GM12878 (cell line): ENCODE data around the gene WEE2. TPM values are rescaled to one million over a fixed set of nuclear protein-coding genes. Genes with fewer than 3 reads are reported as not detected.

Source experiments
- CHD1 ChIP-seq: IDR thresholded peaks from 2 replicates; pipeline ENCODE4 v1.6.1; 2012; ENCODE audit warnings: low read depth, low read length, improper control_type of control experiment
- CREM ChIP-seq: IDR thresholded peaks from 2 replicates; pipeline ENCODE4 v1.6.1; 2014; ENCODE audit warnings: antibody characterized with exemption, low read depth
- CTCF ChIP-seq, 3 experiments: IDR thresholded peaks in 2 of 3; conservative IDR thresholded peaks in 1 of 3; 2 replicates each; pipeline ENCODE4 v1.5.1; 2011; ENCODE audit warnings: low read depth in 3 of 3, low read length in 3 of 3, mild to moderate bottlenecking in 3 of 3, control low read depth in 2 of 3, moderate library complexity in 2 of 3, inconsistent platforms in 1 of 3, mixed read lengths in 1 of 3; ENCODE audit not compliant: control insufficient read depth in 2 of 3, insufficient read depth in 1 of 3; ENCODE audit errors: extremely low read depth in 1 of 3
- HDGF ChIP-seq: fragments of 450-650 bp; IDR thresholded peaks from 2 replicates; pipeline ENCODE4 v1.6.1; 2016; ENCODE audit warnings: antibody characterized with exemption
- IKZF1 ChIP-seq: fragments of 450-650 bp; conservative IDR thresholded peaks from 2 replicates; pipeline ENCODE4 v1.6.1; 2017; ENCODE audit warnings: antibody characterized with exemption, mild to moderate bottlenecking
- NFIC ChIP-seq: IDR thresholded peaks from 2 replicates; pipeline ENCODE4 v1.6.1; 2012; ENCODE audit warnings: low read depth, mild to moderate bottlenecking, inconsistent platforms, low read length, moderate library complexity
- NR2F1 ChIP-seq: fragments of 450-650 bp; conservative IDR thresholded peaks from 2 replicates; pipeline ENCODE4 v1.6.1; 2017; ENCODE audit warnings: mild to moderate bottlenecking
- PAX8 ChIP-seq: fragments of 450-650 bp; IDR thresholded peaks from 2 replicates; pipeline ENCODE4 v1.6.1; 2017; ENCODE audit warnings: mild to moderate bottlenecking, moderate library complexity
- POLR2A ChIP-seq: IDR thresholded peaks from 2 replicates; pipeline ENCODE4 v1.6.1; 2011; ENCODE audit warnings: low read depth, mild to moderate bottlenecking, low read length
- POLR2AphosphoS2 ChIP-seq: IDR thresholded peaks from 2 replicates; pipeline ENCODE4 v1.6.1; 2011; ENCODE audit warnings: low read depth, mild to moderate bottlenecking, low read length, improper control_type of control experiment, moderate library complexity
- RAD21 ChIP-seq: IDR thresholded peaks from 2 replicates; pipeline ENCODE4 v1.6.1; 2011; ENCODE audit warnings: mild to moderate bottlenecking, low read depth, low read length, moderate library complexity; ENCODE audit not compliant: insufficient read depth
- TAF1 ChIP-seq: IDR thresholded peaks from 2 replicates; pipeline ENCODE4 v1.6.1; 2011; ENCODE audit warnings: mild to moderate bottlenecking, low read depth, low read length, borderline replicate concordance
- TARDBP ChIP-seq: IDR thresholded peaks from 2 replicates; pipeline ENCODE4 v1.6.1; 2016; ENCODE audit warnings: borderline replicate concordance
- ZNF24 ChIP-seq: fragments of 450-650 bp; IDR thresholded peaks from 2 replicates; pipeline ENCODE4 v1.6.1; 2017; ENCODE audit warnings: antibody characterized with exemption, mild to moderate bottlenecking
- polyA plus RNA-seq, 11 experiments: library from polyadenylated mRNA; depleted of rRNA in 4 of 11; unstranded in 6 of 11; stranded (reverse) in 5 of 11; fragments of >200 nt; fragmentation: Nextera tagmentation in 4 of 11; fragmentation: Illumina TruSeq in 1 of 11; extraction: Ambion mirVana in 4 of 11; extraction: Trizol in 1 of 11; gene quantifications; 1 replicate in 1 of 11; 2 replicates in 10 of 11; pipeline versions ENCODE4 v1.2.1 to v1.2.3, GENCODE V29; 2011 to 2016; ENCODE audit warnings: inconsistent platforms in 2 of 11, missing spikeins in 2 of 11, low read depth in 1 of 11
- total RNA-seq, 4 experiments: library from RNA; depleted of rRNA in 3 of 4; stranded (reverse); fragments of >200 nt in 3 of 4; fragmentation: Illumina TruSeq in 1 of 4; extraction: Trizol in 1 of 4; gene quantifications; 2 replicates each; pipeline versions ENCODE4 v1.2.1 to v1.2.3, GENCODE V29; 2013 to 2021
- TF ChIP-seq, protein P1 (sequence below): fragments of 450-650 bp; IDR thresholded peaks from 2 replicates; pipeline ENCODE4 v1.6.1; 2017; ENCODE audit warnings: antibody characterized with exemption, mild to moderate bottlenecking, moderate library complexity
- TF ChIP-seq, protein P2 (sequence below): fragments of 450-650 bp; IDR thresholded peaks from 2 replicates; pipeline ENCODE4 v1.6.1; 2017; ENCODE audit warnings: borderline replicate concordance
- TF ChIP-seq, protein P3 (sequence below): IDR thresholded peaks from 2 replicates; pipeline ENCODE4 v1.6.1; 2011; ENCODE audit warnings: low read depth, mild to moderate bottlenecking, low read length, moderate library complexity, borderline replicate concordance; ENCODE audit errors: extremely low read depth
- TF ChIP-seq, protein P4 (sequence below): fragments of 450-650 bp; IDR thresholded peaks from 2 replicates; pipeline ENCODE4 v1.6.1; 2017; ENCODE audit warnings: mild to moderate bottlenecking, moderate library complexity
- TF ChIP-seq, protein P5 (sequence below): fragments of 150-350 bp; IDR thresholded peaks from 2 replicates; pipeline ENCODE4 v1.6.1; 2014; ENCODE audit warnings: mild to moderate bottlenecking, low read depth, low read length

WEE2 gene
- total and polyA plus RNA-seq, 10 of the 15 experiments (the other 5 are each of a cell fraction or from before 2014, with no cell fraction given), result 0.02 to 0.03 (median 0.03) TPM; not detected in 7

DNA sequence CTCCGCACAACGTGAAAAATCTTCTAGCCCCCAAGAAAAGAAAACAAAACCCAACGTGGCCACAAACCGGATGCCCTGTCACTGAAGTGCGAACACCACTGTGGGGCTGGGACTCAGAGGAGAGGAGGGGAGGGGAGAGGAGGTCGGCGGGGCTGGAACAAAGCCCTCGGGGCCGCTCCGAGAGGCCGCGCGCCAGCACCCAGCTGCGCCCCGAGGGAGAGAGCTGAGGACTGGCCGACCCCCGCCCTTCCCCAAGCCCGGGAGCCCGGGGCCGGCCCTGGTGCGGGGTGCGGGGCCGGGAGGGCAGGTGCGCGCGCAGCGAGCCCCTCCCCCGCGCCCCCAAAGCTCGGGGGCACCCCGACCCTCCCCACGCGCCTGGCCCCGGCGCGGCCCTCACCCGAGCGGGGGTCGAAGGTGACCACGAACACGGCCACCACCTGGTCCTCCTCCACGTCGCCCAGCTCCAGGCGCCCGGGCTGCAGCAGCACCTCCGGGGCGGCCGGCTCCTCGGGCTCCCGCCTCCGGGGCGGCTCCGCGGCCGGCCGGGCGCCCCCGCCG, 6.6 kb upstream of the WEE2 start (continued):
- TF ChIP-seq TAF1, result no peak
- no peak for TF ChIP-seq PAX8
- TF ChIP-seq, protein P1, sequence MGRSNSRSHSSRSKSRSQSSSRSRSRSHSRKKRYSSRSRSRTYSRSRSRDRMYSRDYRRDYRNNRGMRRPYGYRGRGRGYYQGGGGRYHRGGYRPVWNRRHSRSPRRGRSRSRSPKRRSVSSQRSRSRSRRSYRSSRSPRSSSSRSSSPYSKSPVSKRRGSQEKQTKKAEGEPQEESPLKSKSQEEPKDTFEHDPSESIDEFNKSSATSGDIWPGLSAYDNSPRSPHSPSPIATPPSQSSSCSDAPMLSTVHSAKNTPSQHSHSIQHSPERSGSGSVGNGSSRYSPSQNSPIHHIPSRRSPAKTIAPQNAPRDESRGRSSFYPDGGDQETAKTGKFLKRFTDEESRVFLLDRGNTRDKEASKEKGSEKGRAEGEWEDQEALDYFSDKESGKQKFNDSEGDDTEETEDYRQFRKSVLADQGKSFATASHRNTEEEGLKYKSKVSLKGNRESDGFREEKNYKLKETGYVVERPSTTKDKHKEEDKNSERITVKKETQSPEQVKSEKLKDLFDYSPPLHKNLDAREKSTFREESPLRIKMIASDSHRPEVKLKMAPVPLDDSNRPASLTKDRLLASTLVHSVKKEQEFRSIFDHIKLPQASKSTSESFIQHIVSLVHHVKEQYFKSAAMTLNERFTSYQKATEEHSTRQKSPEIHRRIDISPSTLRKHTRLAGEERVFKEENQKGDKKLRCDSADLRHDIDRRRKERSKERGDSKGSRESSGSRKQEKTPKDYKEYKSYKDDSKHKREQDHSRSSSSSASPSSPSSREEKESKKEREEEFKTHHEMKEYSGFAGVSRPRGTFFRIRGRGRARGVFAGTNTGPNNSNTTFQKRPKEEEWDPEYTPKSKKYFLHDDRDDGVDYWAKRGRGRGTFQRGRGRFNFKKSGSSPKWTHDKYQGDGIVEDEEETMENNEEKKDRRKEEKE, result no peak
- TF ChIP-seq IKZF1, result no peak
- TF ChIP-seq, protein P2, sequence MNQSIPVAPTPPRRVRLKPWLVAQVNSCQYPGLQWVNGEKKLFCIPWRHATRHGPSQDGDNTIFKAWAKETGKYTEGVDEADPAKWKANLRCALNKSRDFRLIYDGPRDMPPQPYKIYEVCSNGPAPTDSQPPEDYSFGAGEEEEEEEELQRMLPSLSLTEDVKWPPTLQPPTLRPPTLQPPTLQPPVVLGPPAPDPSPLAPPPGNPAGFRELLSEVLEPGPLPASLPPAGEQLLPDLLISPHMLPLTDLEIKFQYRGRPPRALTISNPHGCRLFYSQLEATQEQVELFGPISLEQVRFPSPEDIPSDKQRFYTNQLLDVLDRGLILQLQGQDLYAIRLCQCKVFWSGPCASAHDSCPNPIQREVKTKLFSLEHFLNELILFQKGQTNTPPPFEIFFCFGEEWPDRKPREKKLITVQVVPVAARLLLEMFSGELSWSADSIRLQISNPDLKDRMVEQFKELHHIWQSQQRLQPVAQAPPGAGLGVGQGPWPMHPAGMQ, result no peak
- TF ChIP-seq, protein P3, sequence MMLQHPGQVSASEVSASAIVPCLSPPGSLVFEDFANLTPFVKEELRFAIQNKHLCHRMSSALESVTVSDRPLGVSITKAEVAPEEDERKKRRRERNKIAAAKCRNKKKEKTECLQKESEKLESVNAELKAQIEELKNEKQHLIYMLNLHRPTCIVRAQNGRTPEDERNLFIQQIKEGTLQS, result no peak
- no peak for TF ChIP-seq CREM
- no peak for TF ChIP-seq CHD1
- TF ChIP-seq TARDBP, result no peak
- no peak for TF ChIP-seq NFIC
- TF ChIP-seq POLR2A, result peak; percentile 74
- TF ChIP-seq ZNF24, result 0 out of 2 replicates have a peak, but pooled peaks have one; percentile 8
- TF ChIP-seq NR2F1, result peak; percentile 56
- TF ChIP-seq, protein P4, sequence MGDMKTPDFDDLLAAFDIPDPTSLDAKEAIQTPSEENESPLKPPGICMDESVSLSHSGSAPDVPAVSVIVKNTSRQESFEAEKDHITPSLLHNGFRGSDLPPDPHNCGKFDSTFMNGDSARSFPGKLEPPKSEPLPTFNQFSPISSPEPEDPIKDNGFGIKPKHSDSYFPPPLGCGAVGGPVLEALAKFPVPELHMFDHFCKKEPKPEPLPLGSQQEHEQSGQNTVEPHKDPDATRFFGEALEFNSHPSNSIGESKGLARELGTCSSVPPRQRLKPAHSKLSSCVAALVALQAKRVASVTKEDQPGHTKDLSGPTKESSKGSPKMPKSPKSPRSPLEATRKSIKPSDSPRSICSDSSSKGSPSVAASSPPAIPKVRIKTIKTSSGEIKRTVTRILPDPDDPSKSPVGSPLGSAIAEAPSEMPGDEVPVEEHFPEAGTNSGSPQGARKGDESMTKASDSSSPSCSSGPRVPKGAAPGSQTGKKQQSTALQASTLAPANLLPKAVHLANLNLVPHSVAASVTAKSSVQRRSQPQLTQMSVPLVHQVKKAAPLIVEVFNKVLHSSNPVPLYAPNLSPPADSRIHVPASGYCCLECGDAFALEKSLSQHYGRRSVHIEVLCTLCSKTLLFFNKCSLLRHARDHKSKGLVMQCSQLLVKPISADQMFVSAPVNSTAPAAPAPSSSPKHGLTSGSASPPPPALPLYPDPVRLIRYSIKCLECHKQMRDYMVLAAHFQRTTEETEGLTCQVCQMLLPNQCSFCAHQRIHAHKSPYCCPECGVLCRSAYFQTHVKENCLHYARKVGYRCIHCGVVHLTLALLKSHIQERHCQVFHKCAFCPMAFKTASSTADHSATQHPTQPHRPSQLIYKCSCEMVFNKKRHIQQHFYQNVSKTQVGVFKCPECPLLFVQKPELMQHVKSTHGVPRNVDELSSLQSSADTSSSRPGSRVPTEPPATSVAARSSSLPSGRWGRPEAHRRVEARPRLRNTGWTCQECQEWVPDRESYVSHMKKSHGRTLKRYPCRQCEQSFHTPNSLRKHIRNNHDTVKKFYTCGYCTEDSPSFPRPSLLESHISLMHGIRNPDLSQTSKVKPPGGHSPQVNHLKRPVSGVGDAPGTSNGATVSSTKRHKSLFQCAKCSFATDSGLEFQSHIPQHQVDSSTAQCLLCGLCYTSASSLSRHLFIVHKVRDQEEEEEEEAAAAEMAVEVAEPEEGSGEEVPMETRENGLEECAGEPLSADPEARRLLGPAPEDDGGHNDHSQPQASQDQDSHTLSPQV, result no peak
- no peak for TF ChIP-seq POLR2AphosphoS2
- TF ChIP-seq CTCF (IDR thresholded peaks at IDR 0.05 in 2 of 3, conservative IDR thresholded peaks at IDR 0.05 in 1 of 3; ENCODE audit: control insufficient read depth in 2 of 3, extremely low read depth in 1 of 3, insufficient read depth in 1 of 3, low read depth in 3 of 3, low read length in 3 of 3), result no peak
- no peak for TF ChIP-seq HDGF
- no peak for TF ChIP-seq RAD21
- TF ChIP-seq, protein P5, sequence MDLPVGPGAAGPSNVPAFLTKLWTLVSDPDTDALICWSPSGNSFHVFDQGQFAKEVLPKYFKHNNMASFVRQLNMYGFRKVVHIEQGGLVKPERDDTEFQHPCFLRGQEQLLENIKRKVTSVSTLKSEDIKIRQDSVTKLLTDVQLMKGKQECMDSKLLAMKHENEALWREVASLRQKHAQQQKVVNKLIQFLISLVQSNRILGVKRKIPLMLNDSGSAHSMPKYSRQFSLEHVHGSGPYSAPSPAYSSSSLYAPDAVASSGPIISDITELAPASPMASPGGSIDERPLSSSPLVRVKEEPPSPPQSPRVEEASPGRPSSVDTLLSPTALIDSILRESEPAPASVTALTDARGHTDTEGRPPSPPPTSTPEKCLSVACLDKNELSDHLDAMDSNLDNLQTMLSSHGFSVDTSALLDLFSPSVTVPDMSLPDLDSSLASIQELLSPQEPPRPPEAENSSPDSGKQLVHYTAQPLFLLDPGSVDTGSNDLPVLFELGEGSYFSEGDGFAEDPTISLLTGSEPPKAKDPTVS, result no peak
